GM18907 (cell line): ENCODE measurements around the gene TSHZ2.

Experiments used
- ATAC-seq: cut with Tn5 transposase; IDR thresholded peaks from one replicate; pipeline ENCODE4 v1.9.1; 2021; ENCODE audit warnings: mild to moderate bottlenecking, moderate library complexity; ENCODE audit not compliant: unreplicated experiment

TSHZ2 gene

DNA sequence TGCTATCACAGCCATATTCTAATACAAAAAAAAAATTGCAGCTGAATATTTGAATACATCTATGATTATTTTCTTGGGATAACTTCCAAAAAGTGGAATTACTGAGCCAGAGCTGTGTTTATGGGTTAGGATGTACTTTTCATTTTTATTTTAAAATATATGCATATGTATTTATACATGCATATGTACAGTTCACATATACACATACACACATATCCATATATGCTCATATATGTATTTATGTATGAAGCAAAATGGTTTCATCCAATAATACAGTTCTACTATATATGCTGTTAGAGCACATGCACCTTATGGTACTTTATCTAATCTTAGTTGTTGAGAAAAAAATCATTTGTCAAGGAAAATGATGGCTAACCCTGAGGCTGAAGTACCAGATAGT, 54.9 kb downstream of the TSHZ2 start:
- no peak for ATAC-seq

- no peak for ATAC-seq
These were observed 56.3 kb downstream of the TSHZ2 start for GRCh38 chr20:53028337-53029007.

- no peak for ATAC-seq
These were observed 57.9 kb downstream of the TSHZ2 start for GRCh38 chr20:53030061-53030460.

DNA sequence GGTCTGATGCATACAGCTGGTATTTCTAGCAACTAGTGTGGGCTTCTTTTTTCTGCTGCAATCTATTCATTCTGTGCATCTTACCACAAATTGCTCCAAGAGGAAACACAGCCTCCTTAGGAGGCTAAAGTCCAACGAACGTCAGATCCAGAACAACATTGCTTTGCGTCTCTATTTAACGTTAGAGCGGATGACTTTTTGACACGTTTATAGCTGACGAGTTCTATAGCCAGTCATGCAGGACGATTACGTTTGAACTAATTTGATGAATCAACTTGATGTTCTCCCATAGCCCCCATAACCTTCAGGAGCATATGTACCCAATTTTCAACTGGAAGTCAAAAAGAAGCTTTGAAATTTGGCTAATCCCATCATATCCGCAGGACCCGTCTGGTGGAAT, 59.9 kb downstream of the TSHZ2 start:
- ATAC-seq = no peak

DNA sequence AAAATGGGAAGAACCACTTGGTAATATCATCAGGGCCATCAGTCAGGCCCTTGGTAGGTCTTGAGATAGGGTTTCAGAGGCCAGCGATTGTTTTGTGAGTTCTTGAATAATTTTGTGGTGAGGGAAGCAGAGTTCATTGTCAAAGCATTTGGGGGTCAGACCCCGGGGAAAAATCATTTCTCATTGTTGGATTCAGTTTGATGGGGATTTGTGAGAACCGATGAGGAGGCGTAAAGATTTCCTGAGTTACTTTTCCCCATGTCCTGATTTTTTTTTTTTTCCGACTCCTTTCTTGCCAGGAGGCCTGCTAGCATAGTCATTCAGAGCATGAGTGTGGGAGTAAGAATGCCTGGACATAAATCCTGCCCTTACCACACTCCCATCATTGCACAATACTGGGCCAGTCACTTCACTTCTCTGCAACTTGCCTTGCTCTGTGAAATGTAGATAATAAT, 60.3 kb downstream of the TSHZ2 start:
- ATAC-seq = no peak

- no peak for ATAC-seq
These were observed 61.0 kb downstream of the TSHZ2 start for GRCh38 chr20:53033176-53033575.

GRCh38 chr20:53034899-53035298, 62.7 kb downstream of the TSHZ2 start:
- ATAC-seq = no peak

DNA sequence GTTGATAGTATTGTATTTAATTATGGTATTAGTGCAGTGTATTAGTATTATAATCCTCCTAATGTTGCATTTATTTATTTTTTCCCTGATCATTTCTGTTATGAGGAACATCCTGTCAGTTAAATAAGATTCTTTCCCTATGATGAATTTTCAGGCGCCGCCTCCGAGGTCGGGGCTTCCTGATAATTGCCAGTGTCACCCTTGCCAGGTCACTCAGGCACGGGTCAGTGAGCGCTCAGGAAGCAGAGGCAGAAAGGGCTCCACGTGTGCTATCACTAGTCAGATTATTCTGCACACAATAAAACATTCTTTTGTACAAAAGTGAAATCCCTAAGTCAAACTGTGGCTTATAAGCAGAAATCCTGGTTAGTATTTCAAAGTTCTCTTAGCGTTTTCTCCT, 64.8 kb downstream of the TSHZ2 start:
- no peak for ATAC-seq

- no peak for ATAC-seq
These were observed 65.5 kb downstream of the TSHZ2 start for GRCh38 chr20:53037621-53038020.

DNA sequence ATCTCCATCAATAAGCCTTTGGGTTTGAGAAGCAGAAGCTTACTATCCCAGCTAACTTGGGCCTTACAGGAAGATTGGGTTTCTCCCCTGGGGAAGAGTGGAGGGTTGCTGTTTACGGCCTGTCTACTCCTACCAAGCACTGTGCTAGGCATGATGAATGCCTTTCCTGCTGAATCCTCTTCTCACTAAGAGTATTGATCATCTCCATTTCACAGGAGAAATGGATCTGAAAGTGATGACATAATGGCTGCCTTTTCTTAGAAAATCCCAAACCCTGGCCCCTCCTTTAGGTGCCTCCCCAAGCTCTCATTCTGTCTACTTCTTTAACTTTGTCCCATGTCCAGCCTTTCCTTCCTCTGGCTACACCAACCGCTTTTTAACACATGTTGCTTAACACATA, 66.1 kb downstream of the TSHZ2 start:
- ATAC-seq = no peak

- ATAC-seq = no peak
These were observed 68.8 kb downstream of the TSHZ2 start for GRCh38 chr20:53040693-53041589.

DNA sequence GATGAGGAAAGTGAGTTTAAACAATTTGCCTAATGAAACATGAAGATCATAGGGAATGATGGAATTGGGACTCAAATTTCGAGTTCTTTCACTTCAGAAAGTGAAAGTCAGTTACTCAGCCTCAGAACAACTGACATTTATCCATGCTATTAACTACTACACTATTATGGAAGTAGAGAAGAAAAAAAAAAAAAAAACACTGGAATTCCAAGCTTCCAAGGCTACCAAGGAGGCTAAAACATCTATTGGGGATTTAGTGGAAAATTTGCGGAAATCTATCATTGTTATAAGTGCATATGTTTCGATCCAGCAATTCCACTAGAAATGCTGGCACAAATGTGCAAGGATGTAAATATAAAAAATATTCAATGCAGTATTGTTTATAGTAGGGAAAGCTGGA, 70.4 kb downstream of the TSHZ2 start:
- no peak for ATAC-seq

GRCh38 chr20:53044296-53044695, 72.1 kb downstream of the TSHZ2 start:
- ATAC-seq = no peak

- no peak for ATAC-seq
These were observed 73.8 kb downstream of the TSHZ2 start for GRCh38 chr20:53045941-53046340.

DNA sequence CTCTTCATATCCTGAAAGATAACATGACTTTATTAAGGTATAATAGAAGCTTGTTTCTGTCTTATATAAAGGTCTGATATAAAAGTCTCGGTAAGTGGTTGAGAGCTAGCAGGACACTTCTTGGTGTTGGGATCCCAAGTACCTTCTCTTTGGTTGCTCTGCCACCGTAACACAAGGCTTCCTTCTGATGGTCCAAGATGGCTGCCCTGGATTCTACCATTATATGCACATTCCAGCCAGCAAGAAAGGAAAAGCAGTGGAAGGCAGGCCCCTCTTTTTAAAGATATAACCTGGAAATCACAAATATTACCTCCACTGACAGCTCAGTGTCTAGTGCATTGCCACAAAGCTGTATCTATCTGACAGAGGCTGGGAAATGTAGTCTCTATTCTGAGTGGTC, 75.0 kb downstream of the TSHZ2 start:
- no peak for ATAC-seq

GRCh38 chr20:53048387-53048786, 76.2 kb downstream of the TSHZ2 start:
- ATAC-seq = no peak

DNA sequence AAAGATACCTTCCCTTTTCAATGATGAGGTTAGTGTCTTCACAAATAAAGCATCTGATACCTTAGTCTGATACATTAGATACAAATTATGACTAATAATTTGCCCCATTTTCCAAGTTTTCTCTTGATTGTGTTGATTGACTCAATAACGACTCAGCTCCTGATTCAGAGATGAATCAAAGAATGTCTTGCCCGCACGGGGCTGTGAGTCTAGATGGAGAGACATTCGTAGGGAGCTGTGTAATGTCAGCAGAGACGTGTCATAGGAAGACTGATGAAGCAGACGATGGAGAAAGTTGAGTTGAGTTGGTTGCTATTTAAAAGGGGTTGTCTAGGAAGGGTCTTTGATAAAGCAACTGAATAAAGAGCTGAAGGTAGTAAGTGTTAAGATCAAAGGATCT, 78.2 kb downstream of the TSHZ2 start:
- no peak for ATAC-seq

DNA sequence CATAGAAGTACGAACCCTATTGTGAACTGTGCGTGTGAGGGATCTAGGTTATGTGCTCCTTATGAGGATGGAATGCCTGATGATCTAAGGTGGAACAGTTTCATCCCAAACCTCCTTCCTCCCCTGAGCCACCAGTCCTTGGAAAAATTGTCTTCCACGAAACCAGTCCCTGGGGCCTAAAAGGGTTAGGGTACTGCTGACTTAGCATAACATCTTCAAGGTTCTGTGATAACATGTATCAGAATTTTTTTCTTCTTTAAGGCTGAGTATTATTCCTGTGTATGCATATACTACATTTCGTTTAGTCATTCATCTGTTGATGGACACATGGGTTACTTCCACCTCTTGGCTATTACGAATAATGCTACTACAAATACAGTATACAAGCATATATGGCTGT, 80.2 kb downstream of the TSHZ2 start:
- ATAC-seq = no peak

- ATAC-seq = no peak
These were observed 81.4 kb downstream of the TSHZ2 start for GRCh38 chr20:53053595-53053994.

- ATAC-seq = no peak
These were observed 83.4 kb downstream of the TSHZ2 start for GRCh38 chr20:53055367-53056067.

DNA sequence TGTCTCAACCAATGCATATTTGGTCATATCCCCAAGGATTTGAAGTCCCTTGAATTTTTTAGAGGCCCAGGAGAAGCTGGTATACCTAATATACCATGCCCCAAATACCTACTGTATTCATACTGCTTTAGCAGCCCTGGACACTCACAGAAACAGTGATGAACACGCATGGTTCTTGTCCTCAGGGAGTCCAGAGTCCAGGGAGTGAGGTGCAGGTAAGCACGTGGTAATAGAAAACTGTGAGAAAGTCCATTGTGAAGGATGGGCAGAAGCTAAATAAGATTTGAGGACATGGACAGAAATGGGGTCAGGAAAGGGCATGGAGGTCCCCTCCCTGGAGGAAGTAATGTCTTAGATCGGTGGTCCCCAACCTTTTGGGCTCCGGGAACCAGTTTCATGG, 85.4 kb downstream of the TSHZ2 start:
- no peak for ATAC-seq

DNA sequence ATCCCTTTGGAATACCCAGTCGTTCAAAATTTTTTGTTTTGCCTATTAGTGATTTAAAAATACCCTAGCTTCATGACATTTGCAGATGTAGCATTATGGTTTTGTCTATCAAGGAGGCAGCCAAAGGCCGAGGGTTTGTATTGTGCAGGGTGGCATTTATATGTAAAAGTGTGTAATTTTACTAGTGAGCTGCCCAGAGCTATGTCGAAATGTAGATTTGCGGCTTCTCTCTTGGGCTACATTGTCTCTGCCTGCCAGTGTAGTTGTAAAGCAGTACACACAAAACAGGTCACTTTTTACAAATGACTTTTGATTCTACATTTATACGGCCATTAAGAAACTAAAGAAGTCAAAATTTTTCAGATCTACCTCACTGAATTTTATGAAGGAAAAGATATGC, 87.7 kb downstream of the TSHZ2 start:
- no peak for ATAC-seq
